Measurements from ENCODE around the gene ADK. TPM values are rescaled to one million over a fixed set of nuclear protein-coding genes. Genes with fewer than 3 reads are reported as not detected.

Gene ADK
- total and polyA plus RNA-seq, 2 donors (not counting 3 experiments of a cell fraction or from before 2014, with no cell fraction given): 11.7 to 46.5 TPM

DNA sequence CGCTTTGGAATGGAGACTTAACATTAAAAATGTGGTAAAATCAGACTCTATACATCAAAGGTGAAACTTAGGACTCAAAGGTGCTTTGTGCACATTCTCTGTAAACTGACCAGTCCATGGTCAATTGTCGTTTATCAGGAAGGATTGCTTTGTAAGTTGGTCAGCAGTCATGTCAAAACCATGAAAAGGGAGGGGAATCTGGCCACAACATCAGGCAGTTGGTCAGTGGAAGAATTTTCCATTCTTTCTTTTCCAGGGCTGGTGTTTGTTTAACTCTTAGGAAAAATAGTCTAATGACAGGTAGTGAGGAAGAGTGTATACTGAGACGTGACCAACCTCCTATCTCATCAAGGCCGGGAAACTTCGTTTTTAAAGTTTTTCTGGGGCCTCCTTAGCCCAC lies 226.5 kb downstream of the ADK start:
- H3K4me3 ChIP-seq (replicated peaks in 1 of 3; ENCODE audit: insufficient read depth in 1 of 3, low read depth in 1 of 3, low read length in 3 of 3): no peak overlapping the region
- ChIA-PET CTCF (no interaction called here), POLR2A (no interaction called here)
- H3K79me2 ChIP-seq (ENCODE audit: control insufficient read depth, insufficient read depth, low read length): peaks cover 34% of the 10 kb centered on the region
- H3K27me3 ChIP-seq (ENCODE audit: control insufficient read depth in 2 of 2, insufficient read depth in 2 of 2, low read length in 2 of 2): no peaks in the 10 kb centered on the region
- no peak overlapping the region for H3K9ac ChIP-seq (replicated peaks; ENCODE audit: extremely low read depth, insufficient read depth, low read length)
- no peak overlapping the region for H3K27ac ChIP-seq (ENCODE audit: insufficient read depth, low read depth, low read length)
- H3K9me1 ChIP-seq (replicated peaks; ENCODE audit: control insufficient read depth, extremely low read depth, insufficient read depth, low read length): peaks cover 2% of the 10 kb centered on the region
- no peak for DNase-seq (ENCODE audit: low read depth, low spot score)
- H4K20me1 ChIP-seq (replicated peaks; ENCODE audit: control insufficient read depth, extremely low read depth, insufficient read depth, low read length): no peaks in the 10 kb centered on the region
- H3K4me2 ChIP-seq (ENCODE audit: insufficient read depth, low read length): no peak overlapping the region
- dilution Hi-C loops (cut with MboI; ENCODE audit: extremely low pct_ligation_motif_present, low sequenced_read_pairs): no loop called here
- H3K9me3 ChIP-seq (replicated peaks; ENCODE audit: control insufficient read depth, insufficient read depth, low read length): no peaks in the 10 kb centered on the region
- BruUV-seq (replicated peaks): no TSS peak
- no peak for FAIRE-seq
- H3K4me1 ChIP-seq (ENCODE audit: control insufficient read depth, extremely low read depth, insufficient read depth, low read length): no peaks in the 10 kb centered on the region
- H3K36me3 ChIP-seq (ENCODE audit: control insufficient read depth in 2 of 2, extremely low read depth in 1 of 2, insufficient read depth in 2 of 2, low read length in 2 of 2): no peaks in the 10 kb centered on the region
- intact Hi-C loops (cut with micrococcal nuclease): no loop called here
- TF ChIP-seq GATA2 (IDR thresholded peaks at IDR 0.05; ENCODE audit: insufficient read depth, insufficient read length, low read depth, low read length) (no peak), JUN (IDR thresholded peaks at IDR 0.05; ENCODE audit: borderline replicate concordance, insufficient read depth, insufficient read length, low read depth) (no peak), POLR2A (IDR thresholded peaks at IDR 0.05; ENCODE audit: low read depth, low read length) (no peak), MYC (IDR thresholded peaks at IDR 0.05; ENCODE audit: low read depth, low read length) (no peak)
- H2AFZ ChIP-seq (ENCODE audit: low read depth, low read length): no peak overlapping the region

DNA sequence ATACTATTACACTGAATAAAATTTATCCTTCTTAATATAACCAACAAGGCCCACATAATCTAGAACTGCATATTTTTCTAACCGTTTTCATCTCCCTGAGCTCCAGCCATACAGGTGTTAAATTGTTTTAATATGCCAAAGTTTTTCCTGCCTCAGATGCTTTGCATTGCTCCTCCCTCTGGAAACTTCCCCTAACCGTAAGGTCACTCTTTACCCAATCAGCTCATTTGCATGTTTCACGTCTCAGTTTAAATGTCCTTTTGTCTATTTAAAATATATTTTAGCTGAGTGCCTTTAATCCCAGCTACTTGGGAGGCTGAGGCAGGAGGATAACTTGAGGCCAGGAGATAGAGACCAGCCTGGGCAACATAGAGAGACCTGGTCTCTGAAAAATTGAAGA lies 228.5 kb downstream of the ADK start:
- TF ChIP-seq GATA2 (IDR thresholded peaks at IDR 0.05; ENCODE audit: insufficient read depth, insufficient read length, low read depth, low read length): no peak
- TF ChIP-seq POLR2AphosphoS5 (IDR thresholded peaks at IDR 0.05; ENCODE audit: insufficient read depth, low read depth, low read length): no peak
- TF ChIP-seq MYC (IDR thresholded peaks at IDR 0.05; ENCODE audit: low read depth, low read length): no peak
- TF ChIP-seq JUN (IDR thresholded peaks at IDR 0.05; ENCODE audit: borderline replicate concordance, insufficient read depth, insufficient read length, low read depth): no peak
- TF ChIP-seq FOS (IDR thresholded peaks at IDR 0.05; ENCODE audit: borderline replicate concordance, insufficient read depth, low read length): no peak
- no peak for TF ChIP-seq POLR2A (IDR thresholded peaks at IDR 0.05; ENCODE audit: low read depth, low read length)
- TF ChIP-seq, protein P1, sequence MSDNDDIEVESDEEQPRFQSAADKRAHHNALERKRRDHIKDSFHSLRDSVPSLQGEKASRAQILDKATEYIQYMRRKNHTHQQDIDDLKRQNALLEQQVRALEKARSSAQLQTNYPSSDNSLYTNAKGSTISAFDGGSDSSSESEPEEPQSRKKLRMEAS (IDR thresholded peaks at IDR 0.05; ENCODE audit: insufficient read depth, insufficient read length): no peak
- TF ChIP-seq, protein P2, sequence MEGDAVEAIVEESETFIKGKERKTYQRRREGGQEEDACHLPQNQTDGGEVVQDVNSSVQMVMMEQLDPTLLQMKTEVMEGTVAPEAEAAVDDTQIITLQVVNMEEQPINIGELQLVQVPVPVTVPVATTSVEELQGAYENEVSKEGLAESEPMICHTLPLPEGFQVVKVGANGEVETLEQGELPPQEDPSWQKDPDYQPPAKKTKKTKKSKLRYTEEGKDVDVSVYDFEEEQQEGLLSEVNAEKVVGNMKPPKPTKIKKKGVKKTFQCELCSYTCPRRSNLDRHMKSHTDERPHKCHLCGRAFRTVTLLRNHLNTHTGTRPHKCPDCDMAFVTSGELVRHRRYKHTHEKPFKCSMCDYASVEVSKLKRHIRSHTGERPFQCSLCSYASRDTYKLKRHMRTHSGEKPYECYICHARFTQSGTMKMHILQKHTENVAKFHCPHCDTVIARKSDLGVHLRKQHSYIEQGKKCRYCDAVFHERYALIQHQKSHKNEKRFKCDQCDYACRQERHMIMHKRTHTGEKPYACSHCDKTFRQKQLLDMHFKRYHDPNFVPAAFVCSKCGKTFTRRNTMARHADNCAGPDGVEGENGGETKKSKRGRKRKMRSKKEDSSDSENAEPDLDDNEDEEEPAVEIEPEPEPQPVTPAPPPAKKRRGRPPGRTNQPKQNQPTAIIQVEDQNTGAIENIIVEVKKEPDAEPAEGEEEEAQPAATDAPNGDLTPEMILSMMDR (IDR thresholded peaks at IDR 0.05; ENCODE audit: extremely low read depth in 1 of 2, insufficient read depth in 1 of 2, low read depth in 1 of 2, low read length in 2 of 2): no peak
- TF ChIP-seq EZH2 (IDR thresholded peaks at IDR 0.05; ENCODE audit: borderline replicate concordance, low read depth, low read length, severe bottlenecking): no peak
- CTCF ChIA-PET: interaction anchor here (0.8 kb wide), 1 partner anchor 25 kb away, joined by 4 read pairs; no protein-coding TSS in a partner anchor
- POLR2A ChIA-PET: no interaction called here
- no peaks in the 10 kb centered on the region for H3K36me3 ChIP-seq (ENCODE audit: control insufficient read depth in 2 of 2, extremely low read depth in 1 of 2, insufficient read depth in 2 of 2, low read length in 2 of 2)
- H3K9me1 ChIP-seq (replicated peaks; ENCODE audit: control insufficient read depth, extremely low read depth, insufficient read depth, low read length): peaks cover 2% of the 10 kb centered on the region
- dilution Hi-C loops (cut with MboI; ENCODE audit: extremely low pct_ligation_motif_present, low sequenced_read_pairs): no loop called here
- H3K79me2 ChIP-seq (ENCODE audit: control insufficient read depth, insufficient read depth, low read length): peaks cover 35% of the 10 kb centered on the region
- no TSS peak for BruUV-seq (replicated peaks)
- FAIRE-seq (no peak), DNase-seq (ENCODE audit: low read depth, low spot score) (no peak)
- no peak overlapping the region for H2AFZ ChIP-seq (ENCODE audit: low read depth, low read length)
- no peak overlapping the region for H3K27ac ChIP-seq (ENCODE audit: insufficient read depth, low read depth, low read length)
- no peaks in the 10 kb centered on the region for H4K20me1 ChIP-seq (replicated peaks; ENCODE audit: control insufficient read depth, extremely low read depth, insufficient read depth, low read length)
- no peak overlapping the region for H3K4me2 ChIP-seq (ENCODE audit: insufficient read depth, low read length)
- no peak overlapping the region for H3K4me3 ChIP-seq (replicated peaks in 1 of 3; ENCODE audit: insufficient read depth in 1 of 3, low read depth in 1 of 3, low read length in 3 of 3)
- no peaks in the 10 kb centered on the region for H3K9me3 ChIP-seq (replicated peaks; ENCODE audit: control insufficient read depth, insufficient read depth, low read length)
- intact Hi-C loops (cut with micrococcal nuclease): no loop called here
- H3K4me1 ChIP-seq (ENCODE audit: control insufficient read depth, extremely low read depth, insufficient read depth, low read length): no peaks in the 10 kb centered on the region
- H3K27me3 ChIP-seq (ENCODE audit: control insufficient read depth in 2 of 2, insufficient read depth in 2 of 2, low read length in 2 of 2): no peaks in the 10 kb centered on the region
- H3K9ac ChIP-seq (replicated peaks; ENCODE audit: extremely low read depth, insufficient read depth, low read length): no peak overlapping the region

Data from endothelial cell of umbilical vein (primary cell).